ENCODE results near the gene SERF2. TPM values are rescaled to one million over a fixed set of nuclear protein-coding genes. Genes with fewer than 3 reads are reported as not detected.

SERF2 gene
- total and polyA plus RNA-seq, 2 of the 13 experiments (the other 11 are each of a cell fraction or from before 2014, with no cell fraction given) = 811 to 1,257 TPM

DNA sequence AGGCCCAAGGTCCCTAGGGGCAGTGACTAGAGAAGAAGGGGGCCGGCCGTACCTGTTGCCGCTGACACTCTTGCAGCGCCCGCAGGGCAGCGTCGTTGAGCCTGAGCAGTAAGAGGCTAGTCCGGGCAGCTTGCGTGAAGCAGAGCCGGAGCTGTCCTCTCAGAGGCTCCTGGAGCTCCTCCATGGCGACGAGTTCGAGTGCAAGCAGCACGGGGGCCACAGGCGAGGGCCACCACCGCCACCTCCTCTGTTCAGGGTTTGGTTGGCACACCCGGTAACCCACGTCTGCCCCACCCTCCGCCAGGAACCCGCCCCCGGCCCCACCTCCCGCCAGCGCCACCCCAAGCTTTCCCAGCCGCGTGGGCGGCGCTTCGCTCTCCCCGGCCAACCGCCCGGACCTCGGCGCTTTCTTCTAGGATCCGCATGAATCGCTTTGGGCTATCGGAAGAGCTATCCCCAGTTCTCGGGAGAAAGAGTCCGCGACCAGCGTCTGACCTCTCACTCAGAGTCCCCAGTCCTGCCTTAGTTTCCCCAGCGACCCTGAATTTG, 15.3 kb upstream of the SERF2 start, which contains the start of gene ELL3 (continued):
- TF ChIP-seq, protein P1, sequence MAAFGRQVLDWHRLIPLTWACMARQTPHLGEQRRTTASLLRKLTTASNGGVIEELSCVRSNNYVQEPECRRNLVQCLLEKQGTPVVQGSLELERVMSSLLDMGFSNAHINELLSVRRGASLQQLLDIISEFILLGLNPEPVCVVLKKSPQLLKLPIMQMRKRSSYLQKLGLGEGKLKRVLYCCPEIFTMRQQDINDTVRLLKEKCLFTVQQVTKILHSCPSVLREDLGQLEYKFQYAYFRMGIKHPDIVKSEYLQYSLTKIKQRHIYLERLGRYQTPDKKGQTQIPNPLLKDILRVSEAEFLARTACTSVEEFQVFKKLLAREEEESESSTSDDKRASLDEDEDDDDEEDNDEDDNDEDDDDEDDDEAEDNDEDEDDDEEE (CRISPR knock-in tag; IDR thresholded peaks at IDR 0.05) = peak; percentile 73; the same call in 1 of the 2 replicates
- TF ChIP-seq TRIM24 (CRISPR knock-in tag; IDR thresholded peaks at IDR 0.05) (no peak), ATM (IDR thresholded peaks at IDR 0.05; ENCODE audit: borderline replicate concordance) (no peak), ELF3 (CRISPR knock-in tag; IDR thresholded peaks at IDR 0.05) (no peak), ZNF431 (CRISPR knock-in tag; IDR thresholded peaks at IDR 0.05; ENCODE audit: borderline replicate concordance, low read depth) (no peak), BRCA1 (CRISPR knock-in tag; IDR thresholded peaks at IDR 0.05) (0 out of 2 replicates have a peak, but pooled peaks have one; percentile 1), NR2C2 (CRISPR knock-in tag; IDR thresholded peaks at IDR 0.05; ENCODE audit: borderline replicate concordance) (no peak), ZNF274 (CRISPR knock-in tag; IDR thresholded peaks at IDR 0.05) (no peak), MATR3 (CRISPR knock-in tag; IDR thresholded peaks at IDR 0.05) (no peak), NCOA1 (CRISPR knock-in tag; IDR thresholded peaks at IDR 0.05) (no peak), DNMT3B (CRISPR knock-in tag; conservative IDR thresholded peaks at IDR 0.05) (no peak), NONO (IDR thresholded peaks at IDR 0.05) (no peak), NONO (CRISPR knock-in tag; conservative IDR thresholded peaks at IDR 0.05) (0 out of 2 replicates have a peak, but pooled peaks have one; percentile 17), AKAP8 (CRISPR knock-in tag; IDR thresholded peaks at IDR 0.05) (no peak), MED13 (CRISPR knock-in tag; IDR thresholded peaks at IDR 0.05) (no peak), CHD2 (IDR thresholded peaks at IDR 0.05; ENCODE audit: low read depth, low read length) (no peak), MLLT10 (CRISPR knock-in tag; IDR thresholded peaks at IDR 0.05) (no peak), NFYC (CRISPR knock-in tag; IDR thresholded peaks at IDR 0.05) (no peak), RXRB (CRISPR knock-in tag; IDR thresholded peaks at IDR 0.05; ENCODE audit: borderline replicate concordance) (no peak), HNRNPLL (IDR thresholded peaks at IDR 0.05; ENCODE audit: low read depth, low read length, poor library complexity, severe bottlenecking) (peak; percentile 15)
- TF ChIP-seq, protein P2, sequence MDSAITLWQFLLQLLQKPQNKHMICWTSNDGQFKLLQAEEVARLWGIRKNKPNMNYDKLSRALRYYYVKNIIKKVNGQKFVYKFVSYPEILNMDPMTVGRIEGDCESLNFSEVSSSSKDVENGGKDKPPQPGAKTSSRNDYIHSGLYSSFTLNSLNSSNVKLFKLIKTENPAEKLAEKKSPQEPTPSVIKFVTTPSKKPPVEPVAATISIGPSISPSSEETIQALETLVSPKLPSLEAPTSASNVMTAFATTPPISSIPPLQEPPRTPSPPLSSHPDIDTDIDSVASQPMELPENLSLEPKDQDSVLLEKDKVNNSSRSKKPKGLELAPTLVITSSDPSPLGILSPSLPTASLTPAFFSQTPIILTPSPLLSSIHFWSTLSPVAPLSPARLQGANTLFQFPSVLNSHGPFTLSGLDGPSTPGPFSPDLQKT (CRISPR knock-in tag; IDR thresholded peaks at IDR 0.05; ENCODE audit: borderline replicate concordance) = no peak
- TF ChIP-seq, protein P3, sequence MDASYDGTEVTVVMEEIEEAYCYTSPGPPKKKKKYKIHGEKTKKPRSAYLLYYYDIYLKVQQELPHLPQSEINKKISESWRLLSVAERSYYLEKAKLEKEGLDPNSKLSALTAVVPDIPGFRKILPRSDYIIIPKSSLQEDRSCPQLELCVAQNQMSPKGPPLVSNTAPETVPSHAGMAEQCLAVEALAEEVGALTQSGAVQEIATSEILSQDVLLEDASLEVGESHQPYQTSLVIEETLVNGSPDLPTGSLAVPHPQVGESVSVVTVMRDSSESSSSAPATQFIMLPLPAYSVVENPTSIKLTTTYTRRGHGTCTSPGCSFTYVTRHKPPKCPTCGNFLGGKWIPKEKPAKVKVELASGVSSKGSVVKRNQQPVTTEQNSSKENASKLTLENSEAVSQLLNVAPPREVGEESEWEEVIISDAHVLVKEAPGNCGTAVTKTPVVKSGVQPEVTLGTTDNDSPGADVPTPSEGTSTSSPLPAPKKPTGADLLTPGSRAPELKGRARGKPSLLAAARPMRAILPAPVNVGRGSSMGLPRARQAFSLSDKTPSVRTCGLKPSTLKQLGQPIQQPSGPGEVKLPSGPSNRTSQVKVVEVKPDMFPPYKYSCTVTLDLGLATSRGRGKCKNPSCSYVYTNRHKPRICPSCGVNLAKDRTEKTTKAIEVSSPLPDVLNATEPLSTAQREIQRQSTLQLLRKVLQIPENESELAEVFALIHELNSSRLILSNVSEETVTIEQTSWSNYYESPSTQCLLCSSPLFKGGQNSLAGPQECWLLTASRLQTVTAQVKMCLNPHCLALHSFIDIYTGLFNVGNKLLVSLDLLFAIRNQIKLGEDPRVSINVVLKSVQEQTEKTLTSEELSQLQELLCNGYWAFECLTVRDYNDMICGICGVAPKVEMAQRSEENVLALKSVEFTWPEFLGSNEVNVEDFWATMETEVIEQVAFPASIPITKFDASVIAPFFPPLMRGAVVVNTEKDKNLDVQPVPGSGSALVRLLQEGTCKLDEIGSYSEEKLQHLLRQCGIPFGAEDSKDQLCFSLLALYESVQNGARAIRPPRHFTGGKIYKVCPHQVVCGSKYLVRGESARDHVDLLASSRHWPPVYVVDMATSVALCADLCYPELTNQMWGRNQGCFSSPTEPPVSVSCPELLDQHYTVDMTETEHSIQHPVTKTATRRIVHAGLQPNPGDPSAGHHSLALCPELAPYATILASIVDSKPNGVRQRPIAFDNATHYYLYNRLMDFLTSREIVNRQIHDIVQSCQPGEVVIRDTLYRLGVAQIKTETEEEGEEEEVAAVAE (CRISPR knock-in tag; IDR thresholded peaks at IDR 0.05; ENCODE audit: borderline replicate concordance) = no peak
- TF ChIP-seq, protein P4, sequence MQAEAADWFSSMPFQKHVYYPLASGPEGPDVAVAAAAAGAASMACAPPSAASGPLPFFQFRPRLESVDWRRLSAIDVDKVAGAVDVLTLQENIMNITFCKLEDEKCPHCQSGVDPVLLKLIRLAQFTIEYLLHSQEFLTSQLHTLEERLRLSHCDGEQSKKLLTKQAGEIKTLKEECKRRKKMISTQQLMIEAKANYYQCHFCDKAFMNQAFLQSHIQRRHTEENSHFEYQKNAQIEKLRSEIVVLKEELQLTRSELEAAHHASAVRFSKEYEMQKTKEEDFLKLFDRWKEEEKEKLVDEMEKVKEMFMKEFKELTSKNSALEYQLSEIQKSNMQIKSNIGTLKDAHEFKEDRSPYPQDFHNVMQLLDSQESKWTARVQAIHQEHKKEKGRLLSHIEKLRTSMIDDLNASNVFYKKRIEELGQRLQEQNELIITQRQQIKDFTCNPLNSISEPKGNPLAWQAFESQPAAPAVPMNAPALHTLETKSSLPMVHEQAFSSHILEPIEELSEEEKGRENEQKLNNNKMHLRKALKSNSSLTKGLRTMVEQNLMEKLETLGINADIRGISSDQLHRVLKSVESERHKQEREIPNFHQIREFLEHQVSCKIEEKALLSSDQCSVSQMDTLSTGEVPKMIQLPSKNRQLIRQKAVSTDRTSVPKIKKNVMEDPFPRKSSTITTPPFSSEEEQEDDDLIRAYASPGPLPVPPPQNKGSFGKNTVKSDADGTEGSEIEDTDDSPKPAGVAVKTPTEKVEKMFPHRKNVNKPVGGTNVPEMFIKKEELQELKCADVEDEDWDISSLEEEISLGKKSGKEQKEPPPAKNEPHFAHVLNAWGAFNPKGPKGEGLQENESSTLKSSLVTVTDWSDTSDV (CRISPR knock-in tag; IDR thresholded peaks at IDR 0.05) = no peak

All from HepG2 (cell line).